ENCODE measurements around the gene FGR.
"Not testable (repeated sequence)": the region's sequence is repeated elsewhere in the genome, so short reads cannot be mapped to it uniquely, and the experiment has no call there.

Gene FGR

DNA sequence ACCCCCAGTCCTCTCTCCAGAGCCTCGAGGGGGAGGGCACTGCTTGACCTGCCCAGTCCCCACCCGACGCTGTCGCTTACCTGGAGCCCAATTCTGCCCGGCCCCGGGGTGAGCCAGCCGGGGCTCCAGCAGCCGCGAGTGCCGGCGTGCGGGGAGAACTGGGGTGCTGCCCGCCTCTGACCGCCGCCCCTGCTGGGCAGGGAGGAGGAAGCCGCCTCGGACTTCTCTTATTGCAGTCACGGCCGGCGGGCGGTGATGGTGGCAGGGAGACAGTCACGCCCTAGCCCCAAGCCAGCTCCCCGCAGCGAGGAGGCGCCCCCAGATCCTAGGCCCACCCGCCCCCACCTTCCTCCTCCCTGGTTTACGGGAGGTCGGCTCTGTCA, at the start of gene FGR:
TSS of gene FGR (minus strand) at position 201 of the 383 bp plus-strand sequence. CDS start 11,269 bp downstream, outside the sequence.
- no peak for DNase-seq

DNA sequence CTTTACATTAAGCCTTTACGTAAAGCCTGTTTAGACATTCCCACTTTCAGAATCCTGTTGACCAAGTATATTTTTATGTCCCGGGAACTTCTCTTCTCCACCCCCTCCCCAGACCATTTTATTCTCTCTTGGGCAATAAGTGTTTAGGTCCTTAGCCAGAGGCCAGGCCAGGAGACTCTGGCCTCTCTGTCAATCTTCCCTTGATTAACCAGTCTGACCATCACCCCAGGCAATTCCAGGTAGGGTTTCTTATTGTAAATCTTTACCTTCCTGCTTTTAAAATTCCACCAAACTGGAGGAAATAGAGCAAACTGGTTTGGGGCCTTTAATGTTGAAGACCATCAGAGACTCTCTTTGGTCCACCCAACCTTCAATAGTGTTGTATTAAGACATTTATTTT, 49.2 kb upstream of the FGR start:
- no peak for DNase-seq

DNA sequence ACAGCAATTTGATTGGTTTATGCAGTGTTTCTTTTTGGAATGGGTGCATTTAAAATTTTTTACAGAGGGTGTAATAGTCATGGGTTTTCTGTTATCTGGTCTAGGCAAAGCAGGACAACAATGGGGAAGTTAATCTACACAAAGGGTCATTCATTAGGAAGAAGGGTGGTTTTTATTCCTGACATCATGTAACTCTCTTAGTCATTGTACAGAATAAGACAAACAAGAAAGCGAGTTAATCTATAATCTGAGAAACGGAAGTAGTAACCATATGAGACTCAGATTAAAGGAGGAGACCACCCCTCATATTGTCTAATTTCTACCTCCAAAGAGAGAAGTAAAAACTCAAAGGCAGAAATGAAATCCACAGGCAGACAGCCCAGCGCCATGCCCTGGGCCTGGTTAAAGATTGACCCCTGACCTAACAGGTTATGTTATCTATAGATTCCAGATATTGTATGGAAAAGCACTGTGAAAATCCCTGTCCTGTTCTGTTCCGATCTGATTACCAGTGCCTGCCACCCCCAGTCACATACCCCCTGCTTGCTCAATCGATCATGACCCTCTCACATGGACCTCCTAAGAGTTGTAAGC, 47.5 kb upstream of the FGR start:
- DNase-seq, result no peak

DNA sequence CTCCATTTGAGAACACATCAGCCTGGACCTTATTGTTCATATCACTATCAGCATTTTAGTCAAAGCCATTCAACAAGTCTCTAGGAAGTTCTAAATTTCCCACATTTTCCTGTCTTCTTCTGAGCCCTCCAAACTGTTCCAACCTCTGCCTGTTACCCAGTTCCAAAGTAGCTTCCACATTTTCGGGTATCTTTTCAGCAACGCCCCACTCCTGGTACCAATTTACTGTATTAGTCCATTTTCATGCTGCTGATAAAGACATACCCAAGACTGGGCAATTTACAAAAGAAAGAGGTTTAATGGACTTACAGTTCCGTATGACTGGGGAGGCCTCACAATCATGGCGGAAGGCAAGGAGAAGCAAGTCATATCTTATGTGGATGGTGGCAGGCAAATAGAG, 46.6 kb upstream of the FGR start:
- DNase-seq, result not testable (repeated sequence)

DNA sequence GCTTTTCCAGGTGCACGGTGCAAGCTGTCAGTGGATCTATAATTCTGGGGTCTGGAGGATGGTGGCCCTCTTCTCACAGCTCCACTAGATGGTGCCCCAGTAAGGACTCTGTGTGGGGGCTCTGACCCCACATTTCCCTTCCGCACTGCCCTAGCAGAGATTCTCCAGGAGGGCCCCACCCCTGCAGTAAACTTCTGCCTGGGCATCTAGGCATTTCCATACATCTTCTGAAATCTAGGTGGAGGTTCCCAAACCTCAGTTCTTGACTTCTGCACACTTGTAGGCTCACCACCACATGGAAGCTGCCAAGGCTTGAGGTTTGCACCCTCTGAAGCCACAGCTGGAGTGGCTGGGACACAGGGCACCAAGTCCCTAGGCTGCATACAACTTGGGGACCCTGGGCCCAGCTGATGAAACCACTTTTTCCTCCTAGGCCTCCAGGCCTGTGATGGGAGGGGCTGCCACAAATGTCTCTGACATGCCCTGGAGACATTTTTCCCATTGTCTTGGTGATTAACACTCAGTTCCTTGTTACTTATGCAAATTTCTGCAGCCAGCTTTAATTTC, 45.3 kb upstream of the FGR start:
- not testable (repeated sequence) for DNase-seq

DNA sequence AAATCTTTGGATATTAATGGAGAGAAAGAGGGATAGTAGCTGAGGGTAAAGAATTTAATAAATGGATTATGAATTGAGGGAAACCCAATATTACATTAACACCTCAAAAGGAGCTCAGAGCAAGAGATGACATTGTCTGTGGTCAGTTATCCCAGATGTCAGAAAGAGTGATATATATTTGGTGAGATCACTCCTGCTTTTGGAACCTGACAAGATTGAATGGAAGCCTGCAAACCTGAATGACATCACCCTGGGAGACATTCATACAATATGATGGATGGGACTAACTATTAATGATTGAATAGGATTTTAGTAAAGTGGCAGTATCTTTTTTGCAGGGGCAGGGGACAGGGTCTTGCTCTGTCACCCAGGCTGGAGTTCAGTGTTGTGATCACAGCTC, 43.8 kb upstream of the FGR start:
- DNase-seq, result no peak

DNA sequence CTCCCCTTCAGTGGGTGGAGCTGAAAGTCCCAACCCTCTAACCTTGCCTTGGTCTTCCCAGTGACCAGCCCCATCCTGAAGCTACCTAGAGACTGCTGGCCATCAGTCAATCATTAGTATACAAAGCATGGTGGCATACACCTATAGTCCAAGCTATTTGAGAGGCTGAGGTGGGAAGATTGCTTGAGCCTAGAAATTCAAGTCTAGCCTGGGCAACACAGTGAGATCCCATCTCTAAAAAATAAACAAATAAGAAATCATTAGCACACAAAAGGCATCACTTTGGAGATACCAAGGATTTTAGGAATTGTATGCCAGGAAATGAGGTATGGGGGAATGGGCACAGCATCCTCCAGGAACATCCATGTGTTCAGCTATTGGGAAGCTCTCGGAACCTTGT, 41.4 kb upstream of the FGR start:
- no peak for DNase-seq

DNA sequence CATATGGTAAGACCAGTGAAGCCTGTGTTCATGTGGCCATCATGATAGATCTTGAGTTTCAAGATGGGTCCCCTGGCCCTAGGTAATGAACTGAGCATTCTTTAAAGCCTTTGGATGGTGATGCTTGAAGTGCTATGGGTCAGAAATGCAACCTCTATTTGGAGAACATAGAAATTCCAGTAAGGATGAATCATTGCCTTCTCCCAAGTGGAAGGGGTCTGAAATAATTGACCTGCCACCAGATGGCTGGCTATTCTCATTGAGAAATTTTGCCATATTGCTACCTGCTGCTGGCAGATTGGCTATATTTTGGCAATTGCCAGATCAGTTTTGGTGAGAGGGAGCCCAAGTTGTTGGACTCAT, 37.7 kb upstream of the FGR start:
- DNase-seq, result no peak

DNA sequence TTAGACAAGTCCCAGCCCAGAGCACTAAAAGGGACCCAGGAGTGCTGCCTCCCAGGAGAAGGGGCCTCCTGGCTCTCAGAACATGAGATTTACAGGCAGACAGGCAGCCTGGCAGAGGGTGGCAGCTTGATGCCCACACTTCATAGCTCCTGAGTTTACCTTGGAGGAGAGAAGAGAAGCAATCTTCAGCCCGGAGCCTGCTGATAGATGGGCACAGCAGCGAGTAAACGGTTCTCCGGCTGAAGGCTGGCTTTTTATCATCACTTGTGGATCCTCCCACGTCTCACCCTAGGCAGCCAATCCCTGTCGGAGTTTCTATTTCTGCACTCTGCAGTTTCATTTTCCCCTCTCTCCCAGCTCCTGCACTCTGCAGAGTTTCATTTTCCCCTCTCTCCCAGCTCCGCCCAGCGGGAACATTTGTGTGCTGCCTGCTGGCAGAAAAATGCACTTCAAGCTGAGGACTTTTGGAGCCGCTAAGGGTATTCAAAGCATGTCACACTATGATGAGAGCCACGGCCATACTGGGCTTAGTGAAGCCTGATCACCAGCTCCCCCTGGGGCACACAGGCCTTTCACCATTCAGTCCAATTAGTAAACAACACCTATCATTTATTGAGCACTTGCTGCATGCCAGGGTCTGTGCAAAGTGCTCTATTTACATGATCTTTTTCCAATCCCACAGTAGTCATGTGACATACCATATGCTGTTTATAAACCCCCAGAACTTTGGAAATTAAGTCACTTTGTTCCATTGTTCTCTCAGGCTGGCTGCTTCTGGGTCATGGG, 37.2 kb upstream of the FGR start, which contains the start of gene IFI6:
TSS of gene IFI6 (minus strand) at position 229 of the 786 bp plus-strand sequence. CDS start 2,878 bp downstream, outside the sequence.
- peak; percentile 79 for DNase-seq

DNA sequence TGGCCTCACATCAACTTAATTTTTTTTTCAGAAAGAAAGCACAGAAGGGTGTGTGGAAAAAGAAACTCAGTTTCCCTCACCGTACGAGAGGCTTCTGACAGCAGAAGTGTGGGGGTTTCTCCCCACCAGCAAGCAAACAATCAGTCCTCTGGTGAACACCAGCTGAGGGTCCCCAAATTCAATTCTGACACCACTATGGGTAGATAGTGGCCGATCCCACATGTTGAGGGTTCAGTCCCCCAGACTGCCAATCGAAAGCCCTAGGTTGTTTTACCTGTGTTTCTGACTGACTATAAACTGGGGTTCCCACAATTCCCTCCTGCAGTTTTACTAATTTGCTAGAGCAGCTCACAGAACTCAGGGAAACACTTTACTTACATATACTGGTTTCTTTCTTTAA, 34.9 kb upstream of the FGR start:
- DNase-seq, result no peak

DNA sequence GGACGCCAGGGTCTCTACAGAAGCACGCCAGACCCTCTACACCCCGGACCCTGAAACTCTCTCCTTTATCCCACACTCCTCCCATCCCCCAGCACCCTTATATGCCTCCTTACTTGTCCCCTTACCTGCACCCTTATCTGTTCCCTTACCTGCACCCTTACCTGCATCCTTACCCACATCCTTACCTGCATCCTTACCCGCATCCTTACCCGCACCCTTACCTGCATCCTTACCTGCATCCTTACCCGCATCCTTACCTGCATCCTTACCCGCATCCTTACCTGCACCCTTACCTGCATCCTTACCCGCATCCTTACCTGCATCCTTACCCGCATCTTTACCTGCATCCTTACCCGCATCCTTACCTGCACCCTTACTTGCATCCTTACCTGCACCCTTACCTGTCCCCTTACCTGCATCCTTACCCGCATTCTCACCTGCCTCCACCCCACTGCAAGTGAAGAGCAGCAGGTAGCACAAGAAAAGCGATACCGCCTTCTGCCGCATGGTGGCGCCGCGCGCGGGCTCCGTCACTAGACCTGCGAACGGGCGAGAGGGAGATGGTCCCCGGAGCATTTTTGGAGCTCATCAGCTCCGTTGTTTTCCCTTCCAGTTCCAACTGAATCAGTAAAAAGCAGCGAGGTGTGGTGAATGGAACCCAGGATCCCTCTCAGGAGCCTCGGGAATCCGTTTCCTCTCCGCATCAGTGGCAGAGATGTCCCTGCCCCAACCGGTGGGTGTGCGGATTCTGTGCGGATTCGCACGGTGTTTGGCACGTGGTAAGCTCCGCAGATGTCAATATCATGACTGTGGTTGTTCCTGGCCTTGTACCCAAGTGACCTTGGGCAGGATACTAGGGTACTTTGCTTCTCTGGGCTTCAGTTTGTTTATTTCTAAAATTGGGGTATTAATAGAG, 34.1 kb upstream of the FGR start:
- peak; percentile 85 for DNase-seq

DNA sequence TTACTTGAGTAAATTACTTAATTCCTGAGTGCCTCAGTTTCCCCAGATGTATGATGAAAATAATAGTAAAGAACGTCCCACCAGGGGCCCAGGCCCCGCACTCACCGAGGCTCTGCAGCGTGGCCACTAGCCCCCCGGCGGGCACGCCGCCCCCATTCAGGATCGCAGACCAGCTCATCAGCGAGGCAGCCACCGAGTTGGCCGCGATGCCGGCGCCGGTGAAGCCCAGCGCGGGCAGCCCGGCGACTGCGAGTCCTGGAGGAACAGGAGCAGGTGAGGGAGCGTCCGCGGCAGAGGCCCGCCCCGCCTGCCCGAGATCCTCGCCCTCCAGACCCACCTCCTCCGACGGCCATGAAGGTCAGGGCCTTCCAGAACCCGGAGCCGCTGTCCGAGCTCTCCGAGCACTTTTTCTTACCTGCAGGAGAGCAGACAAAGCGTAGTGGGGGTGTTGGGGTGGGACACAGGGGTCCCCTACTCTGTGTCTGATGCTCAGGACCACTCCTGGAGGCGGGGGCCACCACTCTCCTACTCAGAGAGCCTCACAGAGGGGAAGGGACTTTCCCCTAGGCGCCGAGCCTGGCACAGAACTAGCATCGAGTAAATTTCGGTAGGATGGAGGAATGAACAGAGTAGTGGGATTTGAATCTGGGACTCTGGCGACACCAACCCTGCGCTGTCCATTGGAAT, 33.3 kb upstream of the FGR start:
- DNase-seq, result no peak

DNA sequence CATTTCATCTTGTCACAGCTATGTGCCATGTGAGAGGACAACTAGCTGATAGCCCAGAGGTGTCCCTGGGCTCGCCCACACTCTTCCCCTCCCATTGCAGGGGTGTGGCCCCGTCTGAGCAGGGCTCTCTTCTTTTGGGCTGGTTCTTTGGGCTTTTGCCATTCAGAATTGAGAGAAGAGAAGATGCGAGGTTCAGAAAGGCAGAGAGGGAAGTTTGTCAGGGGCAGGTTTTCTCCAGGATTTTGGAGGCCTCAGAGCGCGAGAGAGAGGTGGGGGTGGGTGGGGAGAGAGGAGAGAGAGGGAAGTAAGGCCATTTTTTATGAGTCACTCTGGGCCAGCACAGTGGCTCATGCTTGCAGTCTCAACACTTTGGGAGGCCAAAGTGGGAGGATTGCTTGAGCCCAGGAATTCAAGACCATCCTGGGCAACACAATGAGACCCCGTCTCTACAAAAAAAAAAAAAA, 31.8 kb upstream of the FGR start:
- no peak for DNase-seq

DNA sequence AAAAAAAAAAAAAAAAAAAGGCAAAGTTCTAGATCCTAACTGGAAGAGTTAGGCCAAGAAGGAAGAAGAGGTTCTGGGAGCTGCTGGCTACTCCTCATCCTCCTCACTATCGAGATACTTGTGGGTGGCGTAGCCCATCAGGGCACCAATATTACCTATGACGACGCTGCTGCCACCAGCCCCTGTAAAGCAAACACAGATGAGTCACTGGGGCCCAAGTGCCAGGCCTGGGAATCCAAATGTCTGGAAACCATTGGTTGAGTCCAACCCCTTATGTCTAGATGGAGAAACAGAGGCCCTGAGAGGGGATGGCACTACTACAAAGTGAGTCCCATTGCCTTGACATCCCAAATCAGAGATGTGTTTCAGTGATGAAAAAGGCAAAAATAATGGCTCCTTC, 31.3 kb upstream of the FGR start:
- no peak for DNase-seq

DNA sequence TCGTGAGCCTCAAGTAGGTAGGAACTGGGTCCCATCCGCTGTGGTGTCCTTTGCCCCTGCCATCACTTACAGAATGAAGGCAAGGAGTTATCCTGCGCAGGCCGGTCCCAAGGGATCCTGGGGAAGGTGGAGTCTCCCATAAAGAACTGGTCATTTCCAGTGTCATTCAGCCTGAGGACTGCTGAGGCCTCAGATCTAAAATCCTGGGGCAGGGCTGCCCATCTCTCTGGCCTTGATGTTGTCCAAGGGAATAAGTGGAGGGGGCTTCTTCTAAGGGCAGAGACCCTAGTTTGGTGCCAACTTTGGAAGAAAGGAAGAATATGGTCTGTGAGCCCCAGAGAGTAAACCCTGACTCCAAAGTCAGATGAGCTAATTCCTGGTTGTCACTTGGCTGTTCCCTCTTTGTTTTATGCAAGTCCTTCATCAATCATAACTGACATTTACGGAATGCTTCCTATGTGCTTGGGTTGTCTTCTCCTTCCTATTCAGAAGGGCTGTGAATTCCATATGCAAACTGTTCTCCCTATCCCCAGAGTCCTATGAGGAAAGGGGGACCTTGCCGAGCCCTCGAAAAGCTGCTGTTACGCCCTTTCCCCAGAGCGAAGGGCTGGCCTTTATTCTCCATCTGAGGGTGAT, 30.1 kb upstream of the FGR start:
- DNase-seq, result no peak

DNA sequence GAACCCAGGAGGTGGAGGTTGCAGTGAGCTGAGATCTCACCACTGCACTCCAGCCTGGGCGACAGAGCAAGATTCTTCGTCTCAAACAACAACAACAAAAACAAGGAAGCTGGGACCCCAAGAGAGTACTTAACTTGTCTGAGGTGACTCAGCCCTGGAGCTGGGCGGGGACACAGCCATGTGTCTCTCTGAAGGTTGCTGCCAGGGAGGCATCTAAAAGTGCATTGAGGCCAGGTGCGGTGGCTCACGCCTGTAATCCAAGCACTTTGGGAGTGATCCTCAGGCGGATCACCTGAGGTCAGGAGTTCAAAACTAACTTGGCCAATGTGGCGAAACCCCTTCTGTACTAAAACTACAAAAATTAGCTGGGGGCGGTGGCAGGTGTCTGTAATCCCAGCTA, 29.3 kb upstream of the FGR start:
- DNase-seq, result no peak

DNA sequence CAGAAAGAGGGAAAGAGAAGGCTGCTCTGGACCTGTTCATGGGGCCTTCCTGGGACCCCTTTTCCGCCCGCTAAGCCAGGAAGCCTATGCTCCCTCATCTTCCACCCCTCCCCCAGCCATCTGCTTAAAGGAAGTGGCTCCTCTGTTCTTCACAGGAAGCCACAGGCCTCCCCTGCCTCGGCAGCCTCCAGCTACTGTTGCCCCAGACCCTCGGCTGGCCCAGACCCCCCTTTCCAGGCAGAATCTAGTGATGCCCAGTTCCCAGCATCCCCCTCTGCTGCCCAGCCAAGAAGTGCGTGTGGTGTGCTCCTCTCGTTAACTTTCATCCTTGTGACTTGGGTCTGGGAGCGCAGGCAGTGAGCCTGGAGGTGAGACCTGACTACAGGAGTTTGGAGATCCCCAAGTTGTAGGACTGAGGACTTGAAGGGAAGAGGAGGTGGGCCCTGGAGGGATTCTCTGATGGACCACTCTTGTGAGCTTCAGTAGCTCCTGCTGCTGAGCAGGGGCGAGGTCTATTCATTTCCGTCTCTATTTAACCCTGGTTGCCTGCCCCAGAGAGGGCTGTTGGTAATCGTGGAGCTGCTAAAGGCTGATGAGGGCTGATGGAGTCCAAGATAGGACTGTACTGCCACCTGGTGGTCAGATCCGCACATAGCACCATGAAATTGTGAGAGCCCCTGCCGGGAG, 27.9 kb upstream of the FGR start:
- DNase-seq, result peak; percentile 88

DNA sequence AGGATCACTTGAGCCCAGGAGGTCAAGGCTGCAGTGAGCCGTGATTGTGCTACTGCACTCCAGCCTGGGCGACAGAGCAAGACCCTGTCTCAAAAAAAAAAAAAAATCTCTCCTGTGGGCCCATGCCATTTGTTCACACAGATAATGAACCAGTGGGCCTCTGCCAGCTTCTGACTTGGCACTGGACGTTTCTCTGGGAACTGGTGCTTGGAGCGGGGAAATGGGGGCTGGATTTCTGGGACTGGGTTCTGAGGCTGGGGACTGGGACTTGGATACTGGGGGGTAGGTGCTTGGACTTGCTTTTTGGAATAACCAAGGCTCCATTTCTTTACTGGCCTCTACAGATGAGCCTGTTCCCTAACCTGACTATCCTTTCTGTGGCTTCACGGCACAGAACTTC, 27.3 kb upstream of the FGR start:
- no peak for DNase-seq

DNA sequence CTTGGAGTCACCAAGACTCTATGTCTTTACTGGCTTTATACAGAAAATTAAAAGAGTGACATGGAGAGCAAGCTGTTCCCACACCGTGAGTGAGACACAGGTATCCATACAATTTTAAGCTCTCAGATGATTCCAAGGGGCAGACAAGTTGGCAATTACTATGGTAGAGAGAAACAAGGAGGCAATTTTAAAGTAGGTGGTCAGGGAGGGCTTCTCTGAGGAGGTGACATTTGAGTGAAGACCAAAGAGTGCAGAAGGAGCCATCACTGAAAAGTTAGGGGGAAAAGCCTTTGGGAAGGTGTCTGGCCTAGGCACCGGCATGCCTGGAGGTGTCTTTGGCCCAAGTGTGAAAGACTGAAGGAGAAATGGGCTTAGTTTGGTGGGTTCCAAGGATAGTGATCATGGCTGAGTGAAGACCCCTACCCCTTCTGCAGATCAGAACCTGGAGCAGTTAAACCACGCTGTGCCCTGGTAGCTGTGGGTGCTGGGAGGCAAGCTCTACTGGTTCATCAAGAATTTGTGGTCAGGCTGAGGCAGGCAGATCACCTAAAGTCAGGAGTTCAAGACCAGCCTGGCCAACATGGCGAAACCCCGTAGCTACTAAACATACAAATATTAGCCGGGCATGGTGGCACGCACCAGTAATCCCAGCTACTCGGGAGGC, 26.6 kb upstream of the FGR start:
- no peak for DNase-seq

DNA sequence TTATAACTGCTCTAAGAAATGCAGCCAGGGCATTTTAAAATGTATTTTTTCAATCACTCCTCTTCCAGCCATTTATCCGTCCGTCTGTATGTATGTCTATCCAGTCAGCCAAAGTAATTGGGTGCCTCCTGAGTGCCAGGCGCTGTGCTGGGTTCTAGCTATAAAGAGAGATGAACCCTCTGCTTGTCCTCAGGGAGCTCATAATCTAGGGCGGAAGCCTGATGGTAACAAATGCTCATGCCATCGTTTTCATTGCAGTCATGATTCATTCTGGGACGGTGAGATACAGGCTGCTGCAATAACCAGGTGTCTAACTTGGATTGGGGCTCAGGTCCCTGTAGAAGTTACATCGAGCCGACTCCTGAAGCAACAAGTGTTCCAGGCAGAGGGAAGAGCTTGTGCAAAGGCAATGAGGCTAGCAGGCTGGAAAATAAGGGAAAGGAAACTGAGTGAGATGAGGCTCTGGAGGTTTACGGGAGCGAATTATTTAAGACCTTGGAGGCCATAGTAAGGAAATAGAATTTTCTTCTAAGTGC, 25.4 kb upstream of the FGR start:
- no peak for DNase-seq
